ENCODE measurements around the gene CCDC117.
"Not testable (repeated sequence)": the region's sequence is repeated elsewhere in the genome, so short reads cannot be mapped to it uniquely, and the experiment has no call there.

CCDC117 gene

GRCh38 chr22:28759861-28760560 is 12.5 kb upstream of the CCDC117 start:
- no peak for DNase-seq (ENCODE audit: low spot score)
- H3K4me3 ChIP-seq: no peak overlapping the region
- no peak for TF ChIP-seq CTCF (IDR thresholded peaks at IDR 0.05)
- H3K27ac ChIP-seq: no peak overlapping the region

GRCh38 chr22:28761449-28761755 is 11.1 kb upstream of the CCDC117 start:
- TF ChIP-seq CTCF (IDR thresholded peaks at IDR 0.05): no peak
- DNase-seq (ENCODE audit: low spot score): no peak
- H3K4me3 ChIP-seq: no peak overlapping the region
- no peak overlapping the region for H3K27ac ChIP-seq

- DNase-seq (ENCODE audit: low spot score); H3K27ac ChIP-seq: not testable (repeated sequence)
These were observed 10.5 kb upstream of the CCDC117 start for GRCh38 chr22:28762000-28762399.

GRCh38 chr22:28766628-28767027 is 5.9 kb upstream of the CCDC117 start:
- DNase-seq (ENCODE audit: low spot score): no peak
- TF ChIP-seq CTCF (IDR thresholded peaks at IDR 0.05): no peak
- no peak overlapping the region for H3K27ac ChIP-seq
- H3K4me3 ChIP-seq: no peak overlapping the region

More at GRCh38 chr22:28762000-28762399, 10.5 kb upstream of the CCDC117 start:
- H3K4me3 ChIP-seq: not testable (repeated sequence)

- Histone ChIP-seq H3K4me3 (no peak overlapping the region), H3K27ac (no peak overlapping the region)
- no peak for TF ChIP-seq CTCF (IDR thresholded peaks at IDR 0.05)
- no peak for DNase-seq (ENCODE audit: low spot score)
These were observed 3.6 kb upstream of the CCDC117 start for GRCh38 chr22:28768701-28769393.

- H3K4me3 ChIP-seq: no peak overlapping the region
- no peak overlapping the region for H3K27ac ChIP-seq
- no peak for DNase-seq (ENCODE audit: low spot score)
- TF ChIP-seq CTCF (IDR thresholded peaks at IDR 0.05): no peak
These were observed 3.0 kb upstream of the CCDC117 start for GRCh38 chr22:28769394-28770085.

- Histone ChIP-seq H3K27ac (no peak overlapping the region), H3K4me3 (no peak overlapping the region)
- TF ChIP-seq CTCF (IDR thresholded peaks at IDR 0.05): no peak
- no peak for DNase-seq (ENCODE audit: low spot score)
These were observed 1.2 kb upstream of the CCDC117 start for GRCh38 chr22:28771195-28771791.

Data from coronary artery (tissue), 2 donors.